GM21528 (cell line): ENCODE measurements around the gene SEC24D.
A peak's percentile ranks its signal among the peaks of the same experiment; 100 is the strongest.

Source experiments
- ATAC-seq: cut with Tn5 transposase; IDR thresholded peaks from one replicate; pipeline ENCODE4 v1.9.1; 2021; ENCODE audit warnings: mild to moderate bottlenecking, moderate library complexity; ENCODE audit not compliant: unreplicated experiment, low FRiP score

Gene SEC24D

GRCh38 chr4:118776157-118776954, 59.6 kb downstream of the SEC24D start:
- no peak for ATAC-seq

DNA sequence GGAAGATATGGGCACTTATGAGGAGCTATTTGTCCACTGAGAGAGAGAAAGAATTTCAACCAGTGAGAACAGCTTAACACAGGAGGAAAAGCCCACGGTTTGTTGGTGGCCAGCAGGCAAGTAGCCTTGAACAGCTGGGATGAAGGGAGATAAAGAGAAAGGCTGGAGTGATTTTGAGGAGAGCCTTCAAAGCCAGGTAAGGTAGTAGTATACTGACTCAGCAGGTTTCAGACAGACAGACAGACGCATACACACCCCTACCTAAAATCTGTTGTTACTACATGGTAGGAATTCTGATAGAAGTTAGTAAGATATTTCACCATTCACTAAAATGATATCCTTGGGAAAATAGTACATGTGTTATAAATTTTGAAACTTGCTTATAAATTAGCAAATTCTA, 60.5 kb downstream of the SEC24D start:
- no peak for ATAC-seq

DNA sequence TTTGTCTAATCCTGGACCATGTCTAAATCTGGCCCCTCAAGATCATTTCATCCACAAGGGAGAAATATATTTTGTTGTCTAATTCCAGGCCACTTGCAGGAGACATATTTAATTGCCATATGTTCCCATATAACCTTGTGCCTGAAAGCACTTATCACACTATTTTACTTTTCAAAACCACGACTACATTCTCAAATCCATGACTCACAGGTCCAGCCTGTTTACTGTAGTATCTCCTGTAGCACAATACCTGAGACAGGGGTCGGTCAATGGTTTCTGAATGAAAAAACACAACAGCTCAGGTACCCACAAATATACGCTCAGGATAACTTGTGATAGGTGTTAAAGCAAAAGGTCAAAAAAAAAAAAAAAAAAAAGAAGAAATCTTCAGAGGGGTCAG, 60.9 kb downstream of the SEC24D start:
- no peak for ATAC-seq

- no peak for ATAC-seq
Observed at GRCh38 chr4:118774321-118774720, 61.6 kb downstream of the SEC24D start.

DNA sequence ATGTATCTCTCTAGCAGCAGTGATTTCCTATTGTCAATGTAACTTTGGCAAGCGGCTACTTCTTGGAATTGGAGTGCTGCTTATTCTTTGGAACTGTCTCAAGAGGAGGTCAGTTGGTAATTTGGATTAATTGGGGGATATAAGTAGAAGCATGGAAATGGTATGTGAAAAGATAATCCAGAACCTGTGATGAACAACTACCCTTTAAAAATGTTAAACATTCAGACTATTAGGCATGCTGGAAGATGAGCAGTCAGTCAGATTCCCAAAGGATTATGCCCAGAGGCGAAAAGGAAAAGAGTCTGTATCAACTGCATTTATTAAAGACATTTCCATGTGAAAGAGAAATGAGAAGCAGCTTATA, 62.5 kb downstream of the SEC24D start:
- ATAC-seq: no peak

DNA sequence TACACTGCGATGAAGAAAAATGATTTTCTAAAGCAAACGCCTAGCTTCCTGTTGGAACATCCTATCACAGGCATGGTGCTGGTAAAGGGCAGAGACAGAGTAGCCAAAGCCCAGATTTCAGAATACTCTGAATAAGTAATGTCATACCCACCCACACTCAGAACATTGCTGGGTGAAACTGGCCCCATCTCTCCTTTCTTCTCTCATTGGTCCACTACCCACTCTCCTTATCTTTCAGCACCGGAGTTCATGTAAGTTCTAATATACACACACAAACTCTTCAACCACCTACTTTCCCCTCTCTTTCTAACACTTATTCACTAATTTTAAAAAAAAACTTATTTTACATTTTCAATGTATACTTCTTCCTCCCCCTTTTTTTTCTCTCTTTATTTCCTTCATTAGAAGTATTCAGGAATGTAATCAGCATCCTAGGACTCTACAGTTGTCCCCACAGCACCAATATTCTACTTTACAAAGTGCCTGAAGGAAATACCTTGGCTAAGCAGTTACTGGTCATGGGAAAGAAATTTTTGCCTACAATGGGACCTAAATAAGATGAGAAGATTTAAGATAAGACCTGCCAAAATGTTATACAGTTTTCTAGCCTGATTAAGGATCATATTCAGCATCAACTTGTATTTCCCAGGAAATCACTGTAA, 63.0 kb downstream of the SEC24D start:
- ATAC-seq: no peak

- no peak for ATAC-seq
Observed at GRCh38 chr4:118772081-118772766, 63.7 kb downstream of the SEC24D start.

DNA sequence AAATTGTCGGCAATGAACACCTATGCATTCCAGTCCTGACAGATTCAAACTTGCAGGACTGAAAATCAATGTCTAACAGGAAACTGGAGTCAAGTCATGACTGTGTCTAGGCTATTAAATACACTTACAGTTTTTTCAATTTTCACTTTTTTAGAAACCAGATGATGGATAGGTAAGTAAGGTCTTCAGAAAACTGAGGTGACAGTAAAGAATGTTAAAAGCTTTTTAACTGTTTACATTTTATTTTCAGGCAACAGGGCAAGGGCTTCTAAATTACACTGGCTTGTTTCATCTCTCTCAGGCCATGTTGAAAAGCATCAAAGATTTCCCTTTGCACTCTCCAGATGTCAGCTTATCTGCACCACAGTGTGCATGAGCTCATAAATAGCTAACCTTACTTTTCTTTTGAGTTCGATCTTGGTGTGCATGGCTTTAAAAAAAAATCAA, 65.2 kb downstream of the SEC24D start:
- no peak for ATAC-seq

- no peak for ATAC-seq
Observed at GRCh38 chr4:118769161-118769560, 66.8 kb downstream of the SEC24D start.

- no peak for ATAC-seq
Observed at GRCh38 chr4:118767109-118767508, 68.8 kb downstream of the SEC24D start.

DNA sequence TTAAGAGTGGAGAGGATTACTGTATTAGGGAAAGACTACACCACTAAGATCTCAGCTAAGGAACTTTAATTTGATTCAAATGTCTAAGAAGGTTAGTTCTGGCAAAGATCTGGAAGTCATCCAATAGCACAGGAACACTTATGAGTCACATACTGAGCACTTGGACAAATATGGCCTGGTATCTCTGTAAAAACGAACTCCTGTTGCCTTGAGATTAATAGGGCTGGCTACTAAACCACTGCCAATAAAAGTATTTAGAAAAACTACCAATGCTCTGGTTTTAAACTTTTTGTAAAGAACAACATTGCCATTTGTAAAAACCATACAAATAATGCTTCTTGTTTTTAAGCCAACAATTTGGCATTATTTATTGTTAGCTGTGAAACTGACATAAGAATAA, 70.5 kb downstream of the SEC24D start:
- ATAC-seq: no peak

GRCh38 chr4:118762730-118763477, 73.0 kb downstream of the SEC24D start:
- ATAC-seq: no peak

DNA sequence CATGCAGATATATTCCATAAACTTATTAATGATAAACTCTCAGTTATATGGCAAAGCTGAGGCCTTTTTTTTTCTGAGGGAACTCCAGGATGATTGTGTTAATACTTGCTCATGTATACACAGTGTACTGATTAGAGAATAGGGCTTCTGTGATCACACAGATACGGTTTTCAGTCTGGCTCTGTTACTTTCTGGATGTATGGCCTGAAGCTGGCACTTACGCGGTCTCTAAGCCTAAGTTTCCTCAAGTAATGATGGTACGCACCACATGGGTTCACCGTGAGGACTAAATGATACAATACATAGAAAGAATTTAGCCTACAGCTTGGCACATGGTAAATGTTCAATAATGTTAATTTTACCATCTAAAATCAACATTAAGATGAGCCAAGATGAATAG, 73.8 kb downstream of the SEC24D start:
- no peak for ATAC-seq

DNA sequence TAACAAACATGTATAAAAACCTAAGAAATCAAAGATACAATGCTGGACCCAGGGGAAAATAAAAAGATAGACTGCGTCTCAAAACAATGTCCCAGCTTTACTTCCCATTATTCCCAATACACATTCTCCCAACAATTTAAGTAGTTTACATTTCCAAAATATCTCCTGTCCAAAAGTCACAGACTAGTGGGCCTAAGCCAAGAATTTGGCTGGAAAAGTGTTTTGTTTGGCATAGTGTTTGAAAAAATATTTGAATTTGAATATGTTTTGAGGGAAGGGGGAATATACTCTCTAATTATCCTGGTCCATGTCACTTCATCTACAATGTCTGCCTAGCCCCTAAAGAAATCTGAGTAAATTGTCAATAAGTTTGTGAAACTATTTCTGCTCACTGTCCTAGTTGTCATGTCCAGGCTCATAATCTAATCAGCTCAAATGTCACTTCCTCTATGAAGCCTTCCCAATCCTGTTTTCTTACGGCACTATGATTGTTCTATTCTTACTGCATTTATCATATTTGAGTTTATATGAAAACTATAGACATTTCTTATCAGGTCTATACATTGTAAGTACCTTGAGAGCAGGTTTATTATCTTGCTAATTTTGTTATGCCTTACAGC, 74.4 kb downstream of the SEC24D start:
- ATAC-seq: no peak

- peak; percentile 97 for ATAC-seq
Observed at GRCh38 chr4:118760493-118760892, 75.4 kb downstream of the SEC24D start.

GRCh38 chr4:118760092-118760491, 75.8 kb downstream of the SEC24D start:
- ATAC-seq: peak; percentile 52

DNA sequence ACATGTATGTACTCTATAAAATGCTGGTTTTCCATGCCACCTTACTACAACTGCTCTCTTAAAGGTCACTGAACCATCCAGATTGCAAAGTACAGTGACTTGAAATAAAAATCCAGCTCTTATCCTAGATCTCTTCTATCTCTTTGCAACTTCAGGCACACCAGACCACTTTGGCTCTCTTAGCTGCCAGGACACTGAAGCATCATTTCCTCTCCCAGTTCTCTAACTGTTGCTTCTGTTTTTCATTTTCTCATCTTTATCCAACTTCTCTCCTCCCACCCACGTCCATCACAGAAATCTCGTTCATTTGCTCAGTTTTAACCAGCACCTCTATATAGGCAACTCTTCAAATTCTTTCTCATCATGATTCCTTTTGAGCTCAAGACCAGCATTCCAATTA, 76.4 kb downstream of the SEC24D start:
- ATAC-seq: no peak

DNA sequence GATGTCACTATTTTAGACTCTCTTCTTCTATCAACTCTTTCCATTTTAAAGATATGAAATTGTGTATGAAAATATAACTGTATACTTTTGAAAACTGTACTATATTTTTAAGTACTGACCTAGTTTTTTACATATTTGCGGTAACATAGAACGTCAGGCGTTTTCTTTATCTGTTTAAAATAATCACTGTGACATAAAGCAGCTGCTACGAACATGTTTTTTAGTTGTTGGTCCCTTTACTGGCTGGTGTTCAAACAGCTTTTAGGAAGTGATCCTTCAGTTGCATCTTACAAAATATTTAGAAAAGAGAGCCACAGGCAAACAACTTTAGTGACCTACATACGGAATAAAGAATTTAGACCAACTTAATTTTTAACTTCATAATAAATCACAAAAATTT, 77.6 kb downstream of the SEC24D start:
- no peak for ATAC-seq

GRCh38 chr4:118757761-118758251, 78.1 kb downstream of the SEC24D start:
- no peak for ATAC-seq

DNA sequence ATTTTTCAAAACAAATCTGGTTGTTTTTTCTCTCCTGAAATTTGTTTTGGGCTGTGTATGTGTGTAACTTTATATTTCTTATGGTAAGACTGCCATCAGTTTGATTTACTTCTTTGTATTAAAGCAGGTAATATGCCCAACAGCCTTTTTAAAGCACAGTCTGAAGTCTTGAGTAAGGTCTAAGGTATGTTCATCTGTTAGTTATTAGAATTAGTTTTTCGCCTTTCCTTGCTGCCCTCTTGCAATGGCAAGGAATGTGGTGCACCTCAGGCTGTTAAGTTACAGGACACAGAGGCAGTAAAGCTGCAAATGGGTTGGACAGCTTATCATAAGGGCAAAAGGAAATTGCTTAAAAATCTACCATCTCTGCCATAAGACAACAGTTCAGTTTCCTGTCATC, 79.0 kb downstream of the SEC24D start:
- no peak for ATAC-seq
